Measurements from ENCODE around the gene CCDC197.

CCDC197 gene

DNA sequence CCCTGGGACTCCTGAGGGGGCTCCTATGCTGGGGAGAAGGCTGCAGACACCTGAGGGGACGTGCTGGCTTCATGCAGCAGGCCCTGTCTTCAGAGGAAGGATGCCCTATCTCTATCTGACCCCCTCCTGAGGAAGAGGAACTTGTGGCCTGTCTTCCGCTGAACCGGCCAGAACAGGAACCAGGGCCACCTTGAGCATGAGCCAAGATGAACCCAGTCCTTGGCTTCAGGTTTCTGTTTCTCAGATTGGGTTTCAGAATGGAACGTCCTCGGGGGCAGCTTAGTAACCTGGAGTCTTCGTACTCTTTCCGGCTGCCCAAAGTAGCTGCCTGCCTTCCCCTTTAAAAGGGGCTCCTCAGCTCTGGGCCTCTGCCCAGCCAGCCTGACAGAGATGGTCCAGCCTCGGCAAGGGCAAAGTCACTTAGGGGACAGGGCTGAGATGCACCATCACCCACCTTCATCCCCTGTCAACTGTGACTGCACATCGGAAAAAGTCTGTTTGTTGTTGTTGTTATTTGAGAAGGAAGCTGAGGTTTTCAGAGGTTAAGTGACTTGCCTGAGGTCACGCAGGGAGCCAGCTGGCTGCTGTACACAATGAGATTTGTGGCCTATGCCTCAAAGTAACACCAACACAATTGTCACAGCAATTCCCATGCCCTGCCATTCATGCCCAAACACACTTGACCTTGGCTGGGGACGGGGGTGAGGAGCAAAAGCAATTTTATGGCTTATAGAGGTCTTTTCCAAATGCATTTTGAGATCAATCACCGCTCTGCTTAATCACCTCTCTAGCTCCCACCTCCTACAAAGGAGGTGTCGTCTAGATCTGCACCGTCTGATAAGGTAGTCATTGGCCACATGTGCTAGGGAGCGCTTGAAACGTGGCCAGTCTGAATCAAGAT is 34.1 kb upstream of the CCDC197 start:
- no peak for DNase-seq

DNA sequence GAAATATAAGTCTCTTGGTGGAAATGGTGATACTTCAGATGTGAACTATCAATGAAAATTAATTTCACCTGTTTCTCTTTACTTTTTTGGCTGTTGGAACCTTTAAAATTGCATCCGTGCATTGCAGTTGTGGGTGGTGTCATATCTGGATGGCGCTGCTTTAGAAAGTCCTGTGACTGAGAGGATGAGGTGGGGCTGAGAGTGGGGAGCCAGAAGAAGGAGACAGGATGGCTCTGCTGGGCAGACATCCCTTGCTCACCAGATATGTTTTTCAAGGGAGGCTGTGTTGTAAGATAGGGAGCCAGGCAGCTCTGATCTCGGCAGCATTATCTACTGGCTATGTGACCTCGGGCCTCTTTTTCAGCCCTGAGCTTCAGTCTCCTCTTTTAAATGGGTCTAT is 33.4 kb upstream of the CCDC197 start:
- no peak for DNase-seq

DNA sequence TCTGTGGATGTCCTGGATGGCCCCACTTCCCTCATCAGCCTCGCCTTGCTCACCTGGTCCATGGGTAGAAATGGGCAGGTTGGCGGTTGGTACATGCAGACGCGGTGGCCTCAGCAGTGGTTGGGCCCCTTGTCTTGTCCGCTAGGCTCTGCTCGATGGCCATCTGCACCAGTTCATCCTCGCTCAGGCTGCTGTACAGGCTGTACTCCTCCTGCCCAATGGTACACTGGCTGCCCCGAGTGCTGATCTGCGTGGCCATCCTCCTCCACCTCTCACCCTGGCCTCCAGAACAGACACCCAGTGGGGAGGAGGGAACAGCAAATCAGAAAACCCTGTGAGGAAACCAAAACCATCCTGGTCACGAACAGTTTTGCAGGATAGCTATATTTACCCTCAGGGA is 32.8 kb upstream of the CCDC197 start:
- DNase-seq, result no peak

- DNase-seq, result no peak
Measured at GRCh38 chr14:93964820-93965286, 32.2 kb upstream of the CCDC197 start.

GRCh38 chr14:93965287-93965821 is 31.7 kb upstream of the CCDC197 start:
- DNase-seq, result no peak

- DNase-seq, result no peak
Measured at GRCh38 chr14:93965946-93966474, 31.1 kb upstream of the CCDC197 start.

GRCh38 chr14:93967637-93968250 is 29.4 kb upstream of the CCDC197 start:
- DNase-seq, result no peak

DNA sequence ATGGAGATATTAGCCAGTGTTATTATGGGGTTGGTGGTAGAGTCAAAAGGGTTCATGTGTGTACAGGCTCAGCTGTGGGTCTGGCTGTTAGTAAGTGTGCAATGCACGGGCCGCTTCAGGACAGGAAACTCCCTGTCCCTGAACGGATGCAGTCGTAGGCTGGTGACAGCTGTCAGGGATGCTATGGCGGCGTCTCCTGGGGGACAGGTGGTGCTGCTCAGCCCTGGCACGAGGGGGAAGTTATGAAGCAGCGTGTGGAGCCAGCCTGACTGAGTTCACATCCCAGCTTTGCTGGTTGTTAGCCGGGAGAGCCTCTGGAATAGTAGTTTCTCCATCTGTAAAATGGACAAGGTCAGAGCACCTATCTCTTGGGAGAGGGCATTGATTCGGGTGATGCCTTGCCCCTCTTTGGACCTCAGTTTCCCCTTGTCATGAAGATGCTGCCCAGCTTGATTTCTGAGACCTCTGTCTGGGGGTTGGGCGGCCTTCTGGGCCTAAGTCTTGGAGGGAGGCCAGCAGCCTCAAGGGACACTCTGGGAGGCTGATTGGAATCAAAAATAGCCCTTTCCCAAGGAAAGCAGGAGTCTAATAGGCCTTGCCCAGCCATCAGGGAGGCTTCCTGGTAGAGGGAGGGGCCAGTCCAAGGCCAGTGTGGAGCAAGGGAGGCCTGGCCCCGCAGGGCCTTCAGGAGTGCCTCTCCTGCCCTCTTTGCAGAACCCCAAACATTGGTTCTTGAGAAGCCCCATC is 27.8 kb upstream of the CCDC197 start:
- DNase-seq, result no peak

GRCh38 chr14:93970585-93970964 is 26.5 kb upstream of the CCDC197 start:
- DNase-seq, result peak in 1 of 2 experiments; percentile 19

- DNase-seq, result no peak
Measured at GRCh38 chr14:93970965-93971634, 26.0 kb upstream of the CCDC197 start.

DNA sequence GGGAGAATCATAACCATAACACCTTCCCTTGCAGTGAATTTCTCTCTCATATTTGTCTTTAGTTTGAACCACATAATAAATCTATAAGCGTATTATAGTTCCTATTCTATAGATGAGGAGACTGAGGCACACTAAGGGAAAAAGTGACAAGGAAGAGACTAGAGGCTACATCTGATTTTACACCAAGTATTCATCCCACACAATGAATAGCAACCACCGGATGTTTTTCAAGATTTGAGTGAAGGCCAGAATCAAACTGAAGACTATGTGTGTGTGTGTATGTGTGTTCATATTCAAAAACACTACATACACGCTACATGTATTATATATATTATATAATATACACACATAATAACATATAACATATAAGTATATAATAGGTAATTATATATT is 25.5 kb upstream of the CCDC197 start:
- no peak for DNase-seq

GRCh38 chr14:93972618-93973205 is 24.4 kb upstream of the CCDC197 start:
- DNase-seq, result no peak

- no peak for DNase-seq
Measured at GRCh38 chr14:93973607-93974006, 23.5 kb upstream of the CCDC197 start.

DNA sequence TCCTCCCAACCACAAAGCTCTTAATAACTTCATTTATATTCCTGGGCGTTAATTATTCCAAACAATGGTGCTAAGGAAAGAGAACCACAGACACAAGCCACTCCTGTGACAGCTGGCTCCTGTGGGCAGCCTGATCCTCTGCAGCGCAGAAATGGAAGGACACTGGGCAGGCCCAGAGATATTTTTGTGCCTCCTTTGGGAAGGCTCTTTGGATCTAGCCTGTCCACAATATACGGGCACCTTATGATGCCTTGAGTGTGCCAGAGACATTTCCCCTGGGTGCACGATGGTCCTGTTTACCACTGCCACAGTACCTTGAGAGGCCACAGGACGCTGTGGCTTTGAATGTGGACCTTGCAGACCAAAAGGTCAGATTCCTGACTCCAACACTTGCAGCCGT is 22.8 kb upstream of the CCDC197 start:
- DNase-seq, result no peak

- no peak for DNase-seq
Measured at GRCh38 chr14:93974833-93975232, 22.3 kb upstream of the CCDC197 start.

DNA sequence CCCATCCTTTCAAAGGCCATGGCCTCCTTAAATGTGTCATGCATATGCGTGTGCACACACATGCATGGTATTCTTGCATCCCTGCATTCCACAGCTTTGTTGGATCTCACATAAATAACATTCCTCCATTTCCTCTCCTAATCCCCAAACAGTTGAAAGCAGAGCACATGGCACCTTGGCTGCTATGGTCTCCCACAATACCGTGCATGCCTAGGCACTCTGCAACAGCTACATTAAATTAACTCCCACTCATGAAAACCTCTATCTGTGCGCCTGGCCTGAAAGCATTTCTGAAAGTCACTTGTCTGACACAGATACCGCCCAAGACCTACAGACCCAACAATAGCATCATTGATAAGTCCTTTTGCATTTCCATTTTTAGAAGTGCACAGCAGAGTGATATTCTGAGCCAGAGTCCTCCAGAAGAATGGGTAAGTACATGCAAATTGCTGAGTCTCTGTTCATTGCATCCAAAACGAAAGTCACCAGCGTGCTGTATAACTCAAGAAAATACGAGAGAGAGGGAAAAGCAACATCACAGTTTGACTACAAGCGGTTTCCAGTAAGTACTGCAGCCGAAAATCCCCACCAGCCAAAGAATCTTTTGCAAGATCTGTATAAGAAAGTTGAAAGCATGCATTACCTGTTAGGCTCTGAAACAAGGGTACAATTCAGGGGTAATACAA is 21.2 kb upstream of the CCDC197 start:
- DNase-seq, result no peak

DNA sequence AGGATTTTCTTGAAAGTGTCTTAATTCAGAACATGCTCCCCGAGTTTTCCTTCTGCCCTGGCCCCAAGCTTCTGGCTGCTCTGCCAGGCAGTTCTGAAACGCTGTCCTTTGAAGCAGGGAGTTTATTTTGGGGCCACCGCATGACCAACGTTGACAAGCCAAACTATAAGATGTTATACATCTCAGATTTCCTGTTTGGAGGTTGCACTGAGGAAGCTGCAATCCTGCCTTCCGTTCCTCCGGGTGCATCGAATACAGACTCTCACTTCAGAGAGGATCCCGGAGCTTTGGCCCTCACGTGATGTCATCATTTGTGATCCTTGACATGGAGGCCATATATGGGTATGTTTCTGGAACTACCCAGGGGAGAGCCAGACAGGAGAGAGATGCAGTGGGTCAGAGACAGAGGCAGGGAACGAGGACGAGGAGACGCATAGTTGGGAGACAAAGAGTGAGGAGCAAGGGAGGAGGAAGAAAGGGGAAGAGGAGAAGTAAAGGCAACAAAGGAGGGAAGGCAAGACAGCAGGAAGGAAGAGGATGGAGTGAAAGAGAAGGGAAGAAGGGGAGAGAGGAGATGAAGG is 20.5 kb upstream of the CCDC197 start, which contains the start of gene ASB2:
TSS of gene ASB2 (minus strand) at position 94 of the 581 bp plus-strand sequence. CDS start 12,031 bp downstream, outside the sequence.
- DNase-seq, result no peak

DNA sequence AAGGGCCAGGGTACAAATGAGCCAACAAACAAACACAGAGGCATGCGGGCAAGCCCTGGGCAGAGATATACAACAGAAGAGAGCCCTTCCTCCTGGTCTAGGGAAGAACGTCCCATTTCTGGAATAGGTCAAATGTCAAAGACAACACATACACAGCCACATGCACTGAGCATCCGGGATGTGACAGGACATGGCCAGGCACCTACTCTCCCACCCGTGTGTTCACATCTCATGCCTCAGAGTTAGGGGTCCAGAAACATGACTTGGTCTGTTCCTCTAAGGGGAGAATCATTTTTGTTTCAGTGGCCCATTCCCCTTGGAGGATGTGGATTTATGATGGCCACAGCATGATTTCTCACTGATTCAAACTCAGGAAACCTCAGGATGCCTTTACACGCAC is 19.9 kb upstream of the CCDC197 start:
- no peak for DNase-seq

DNA sequence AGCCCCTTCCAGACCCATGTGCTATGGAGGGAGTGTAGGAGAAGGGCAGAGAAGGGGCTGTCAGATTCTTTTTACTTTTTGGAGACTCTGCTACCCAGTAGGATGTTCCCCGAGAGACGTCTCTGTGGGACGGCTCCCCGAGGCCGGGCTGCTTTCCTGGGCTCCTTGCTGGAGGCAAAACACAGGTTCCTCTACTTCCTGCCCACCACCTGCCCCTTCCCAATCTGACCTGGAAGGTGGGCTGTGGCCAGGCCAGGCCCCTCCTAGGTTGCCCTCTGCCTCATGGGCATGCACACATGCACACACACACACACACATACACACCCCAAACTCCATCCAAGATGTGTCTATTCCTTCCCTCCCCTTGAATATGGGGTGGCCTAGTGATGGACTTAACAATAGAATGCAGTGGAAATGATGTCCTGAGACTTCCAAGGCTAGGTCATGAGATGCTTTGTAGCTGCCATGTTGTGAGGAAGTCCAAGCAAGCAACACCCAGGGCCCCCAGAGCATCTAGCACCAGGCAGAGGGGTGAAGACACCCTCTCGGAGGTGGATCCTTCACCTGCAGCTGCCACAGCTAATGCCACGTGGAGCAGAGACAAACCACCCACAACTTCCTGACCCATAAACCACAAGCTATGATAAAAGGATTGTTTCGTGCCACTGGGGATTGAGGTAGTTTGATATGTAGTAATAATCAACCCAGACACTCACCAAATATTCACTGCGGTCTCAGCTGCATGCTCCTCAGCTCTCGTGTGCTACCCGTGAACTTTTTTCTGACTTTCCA is 19.1 kb upstream of the CCDC197 start:
- no peak for DNase-seq

- DNase-seq, result no peak
Measured at GRCh38 chr14:93978735-93979134, 18.4 kb upstream of the CCDC197 start.
